GM18519 (cell line): ENCODE results near the gene ATXN3L.

Experiments used
- ATAC-seq: cut with Tn5 transposase; IDR thresholded peaks from one replicate; pipeline ENCODE4 v1.9.1; 2021; ENCODE audit warnings: mild to moderate bottlenecking, moderate library complexity; ENCODE audit not compliant: unreplicated experiment, low FRiP score

The ATXN3L gene

DNA sequence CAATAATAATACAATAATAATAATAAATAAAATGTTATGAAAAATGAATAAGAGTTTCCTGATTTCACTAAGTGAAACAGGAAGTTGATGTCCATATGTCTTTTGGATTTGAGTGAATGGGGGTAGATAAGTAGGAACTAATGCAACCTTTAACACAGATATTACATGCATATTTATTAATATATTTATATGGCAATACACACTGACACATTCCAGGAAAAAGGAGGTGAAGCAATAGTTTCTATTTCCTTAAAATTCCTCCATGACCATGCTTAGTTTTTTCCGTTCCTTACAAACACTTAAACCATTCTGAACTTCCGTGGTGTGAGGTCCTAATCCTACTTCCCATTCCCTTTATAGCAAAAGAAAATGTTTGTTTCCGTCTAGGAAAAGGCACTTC lies 48.3 kb downstream of the ATXN3L start:
- no peak for ATAC-seq

DNA sequence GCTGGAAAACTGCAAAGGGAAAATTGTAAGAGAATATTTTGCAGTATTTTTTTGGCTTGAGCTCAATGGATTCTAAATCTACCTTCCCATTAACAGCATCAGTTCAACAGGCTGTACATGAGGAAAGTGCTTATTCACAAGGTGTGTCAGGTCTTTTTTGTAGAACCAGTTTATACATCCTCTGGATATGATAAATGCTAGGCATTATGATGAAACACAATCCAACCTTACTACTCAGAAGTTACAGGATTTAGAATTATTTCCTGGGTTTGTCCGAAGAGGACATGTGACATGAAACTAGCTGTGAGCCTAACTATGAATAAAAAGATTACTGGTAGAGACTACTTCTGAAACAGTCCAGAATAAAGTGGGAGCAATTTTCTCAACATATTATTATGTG lies 49.5 kb downstream of the ATXN3L start:
- no peak for ATAC-seq

DNA sequence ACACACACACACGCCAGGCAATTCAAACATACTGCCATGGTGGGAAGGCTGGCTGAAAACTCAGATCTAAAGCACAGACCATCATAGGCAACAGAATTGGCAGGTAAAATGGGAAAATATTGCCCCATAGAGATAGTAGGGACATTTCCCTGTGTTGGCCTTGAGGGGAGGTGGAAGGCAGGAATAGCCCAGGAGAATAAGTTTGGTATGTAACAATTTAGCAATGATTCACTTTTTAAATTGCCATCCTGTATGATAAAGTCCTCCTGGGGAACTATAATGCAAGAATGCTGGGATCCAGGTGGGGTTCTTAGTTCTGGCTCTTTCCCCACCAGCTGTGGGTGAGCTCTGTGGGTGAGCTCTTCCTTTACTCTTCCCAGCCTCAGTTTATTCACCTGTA lies 51.0 kb downstream of the ATXN3L start:
- ATAC-seq = no peak
